DOHH2 (cell line): Measurements from ENCODE around the gene RTN4IP1.

Source experiments
- H3F3A ChIP-seq: fragments of 200-600 bp; sonication (generic), shearing (Covaris generic); 2 replicates; pipeline ENCODE4 v1.6.0; 2016; ENCODE audit warnings: antibody characterized with exemption, mild to moderate bottlenecking; ENCODE audit not compliant: control insufficient read depth, insufficient read depth
- H3K27ac ChIP-seq: fragments of 200-600 bp; sonication (generic); 2 replicates; pipeline ENCODE4 v1.5.1; 2014; ENCODE audit warnings: low read depth, mild to moderate bottlenecking, low read length, moderate library complexity
- H3K27me3 ChIP-seq: fragments of 200-600 bp; sonication (generic); 2 replicates; pipeline ENCODE4 v1.6.1; 2014; ENCODE audit warnings: mild to moderate bottlenecking, low read length, mixed read lengths; ENCODE audit not compliant: control insufficient read depth
- H3K36me3 ChIP-seq: fragments of 200-600 bp; sonication (generic); 2 replicates; pipeline ENCODE4 v1.6.1; 2014; ENCODE audit warnings: mild to moderate bottlenecking, low read length, moderate library complexity, mixed read lengths; ENCODE audit not compliant: control insufficient read depth
- H3K4me1 ChIP-seq: fragments of 200-600 bp; sonication (generic); 2 replicates; pipeline ENCODE4 v1.6.1; 2014; ENCODE audit warnings: mild to moderate bottlenecking, low read length, mixed read lengths; ENCODE audit not compliant: control insufficient read depth
- H3K4me2 ChIP-seq: fragments of 200-600 bp; sonication (generic); 2 replicates; pipeline ENCODE4 v1.6.0; 2014; ENCODE audit warnings: mild to moderate bottlenecking, low read length, moderate library complexity
- H3K4me3 ChIP-seq: fragments of 200-600 bp; sonication (generic); 2 replicates; pipeline ENCODE4 v1.5.1; 2014; ENCODE audit warnings: mild to moderate bottlenecking, low read length, mixed read lengths
- H3K79me2 ChIP-seq: fragments of 200-600 bp; sonication (generic); 2 replicates; pipeline ENCODE4 v1.6.1; 2014; ENCODE audit warnings: mild to moderate bottlenecking, low read length, mixed read lengths; ENCODE audit not compliant: control insufficient read depth
- H3K9me2 ChIP-seq: fragments of 200-600 bp; sonication (generic); replicated peaks from 2 replicates; pipeline ENCODE4 v1.6.1; 2014; ENCODE audit warnings: mild to moderate bottlenecking, low read length, mixed read lengths; ENCODE audit not compliant: control insufficient read depth
- H3K9me3 ChIP-seq: fragments of 200-600 bp; sonication (generic); 2 replicates; pipeline ENCODE4 v1.6.1; 2014; ENCODE audit warnings: antibody characterized with exemption, low read length, mixed read lengths; ENCODE audit not compliant: control insufficient read depth, insufficient read depth
- H4K20me1 ChIP-seq: fragments of 200-600 bp; sonication (generic); 2 replicates; pipeline ENCODE4 v1.6.0; 2014; ENCODE audit warnings: low read depth, mild to moderate bottlenecking, antibody characterized with exemption, low read length, moderate library complexity; ENCODE audit not compliant: control insufficient read depth, insufficient read depth
- CTCF ChIP-seq: fragments of 200-600 bp; sonication (generic); IDR thresholded peaks from one replicate; pipeline ENCODE4 v1.5.1; 2014; ENCODE audit warnings: antibody characterized with exemption, mild to moderate bottlenecking, low read depth, low read length; ENCODE audit not compliant: poor library complexity, severe bottlenecking
- EZH2phosphoT487 ChIP-seq: fragments of 200-600 bp; sonication (generic); IDR thresholded peaks from 2 replicates; pipeline ENCODE4 v1.6.1; 2017; ENCODE audit warnings: borderline replicate concordance, mild to moderate bottlenecking, antibody characterized with exemption, low read length, moderate library complexity, mixed read lengths

The RTN4IP1 gene

GRCh38 chr6:106620931-106621672 is 8.2 kb downstream of the RTN4IP1 start:
- Histone ChIP-seq H3K79me2 (peaks cover 13% of the 10 kb centered on the region), H3K4me3 (no peak overlapping the region), H3K9me3 (peaks cover 3% of the 10 kb centered on the region; the same call in 1 of the 2 replicates), H3K27me3 (no peaks in the 10 kb centered on the region), H3K36me3 (peaks cover 40% of the 10 kb centered on the region), H3F3A (no peaks in the 10 kb centered on the region), H3K9me2 (no peaks in the 10 kb centered on the region), H3K4me1 (peaks cover 19% of the 10 kb centered on the region), H3K4me2 (no peak overlapping the region), H3K27ac (no peak overlapping the region), H4K20me1 (no peaks in the 10 kb centered on the region)
- TF ChIP-seq CTCF (no peak), EZH2phosphoT487 (no peak)

GRCh38 chr6:106619223-106619622 is 10.1 kb downstream of the RTN4IP1 start:
- Histone ChIP-seq H3K4me2 (no peak overlapping the region), H3K79me2 (0 out of 2 replicates have a peak, but pooled peaks cover under 1% of the 10 kb centered on the region), H3K36me3 (peaks cover 46% of the 10 kb centered on the region), H3K27me3 (no peaks in the 10 kb centered on the region), H3K27ac (no peak overlapping the region), H3K4me1 (peaks cover 29% of the 10 kb centered on the region), H3F3A (no peaks in the 10 kb centered on the region), H4K20me1 (no peaks in the 10 kb centered on the region), H3K9me2 (no peaks in the 10 kb centered on the region), H3K9me3 (peaks cover 3% of the 10 kb centered on the region; the same call in 1 of the 2 replicates), H3K4me3 (no peak overlapping the region)
- TF ChIP-seq CTCF (no peak), EZH2phosphoT487 (no peak)

- TF ChIP-seq EZH2phosphoT487: no peak
- TF ChIP-seq CTCF: no peak
- no peaks in the 10 kb centered on the region for H4K20me1 ChIP-seq
- H3F3A ChIP-seq: no peaks in the 10 kb centered on the region
- H3K79me2 ChIP-seq: no peaks in the 10 kb centered on the region
- H3K4me2 ChIP-seq: no peak overlapping the region
- peaks cover 52% of the 10 kb centered on the region for H3K36me3 ChIP-seq
- H3K27me3 ChIP-seq: no peaks in the 10 kb centered on the region
- no peaks in the 10 kb centered on the region for H3K9me2 ChIP-seq
- H3K4me3 ChIP-seq: no peak overlapping the region
- H3K27ac ChIP-seq: no peak overlapping the region
- peaks cover 3% of the 10 kb centered on the region; the same call in 1 of the 2 replicates for H3K9me3 ChIP-seq
- H3K4me1 ChIP-seq: peaks cover 34% of the 10 kb centered on the region
These were observed 11.0 kb downstream of the RTN4IP1 start for GRCh38 chr6:106618324-106618723.
